ENCODE measurements around the gene RNF224. TPM values are rescaled to one million over a fixed set of nuclear protein-coding genes. Genes with fewer than 3 reads are reported as not detected.
"Not testable (repeated sequence)": the region's sequence is repeated elsewhere in the genome, so short reads cannot be mapped to it uniquely, and the experiment has no call there.

RNF224 gene
- total RNA-seq, 1 donor from 2014 or later: 0.39 TPM

GRCh38 chr9:137240841-137241489 lies 13.7 kb downstream of the RNF224 start, which contains the start of gene TUBB4B:
Gene TUBB4B (plus strand): TSS chr9:137241287. CDS start chr9:137241361, 74 bp downstream.
- TF ChIP-seq CTCF (IDR thresholded peaks at IDR 0.05; ENCODE audit: partially characterized antibody, unreplicated experiment): no peak
- Mint-ChIP-seq H3K4me1 (ENCODE audit: low read depth, unreplicated experiment) (peaks cover 16% of the 10 kb centered on the region), H3K27me3 (ENCODE audit: unreplicated experiment) (peaks cover 15% of the 10 kb centered on the region), H3K36me3 (ENCODE audit: unreplicated experiment) (no peaks in the 10 kb centered on the region), H3K9me3 (ENCODE audit: unreplicated experiment) (peaks cover 5% of the 10 kb centered on the region), H3K27ac (ENCODE audit: unreplicated experiment) (peak within 1 kb of the TSS; percentile 91), H3K4me3 (ENCODE audit: unreplicated experiment) (peak within 1 kb of the TSS; percentile 89)
- peak; percentile 95 for DNase-seq

GRCh38 chr9:137241490-137242268 lies 14.4 kb downstream of the RNF224 start:
- Mint-ChIP-seq H3K36me3 (ENCODE audit: unreplicated experiment) (no peaks in the 10 kb centered on the region), H3K4me1 (ENCODE audit: low read depth, unreplicated experiment) (peaks cover 16% of the 10 kb centered on the region), H3K27me3 (ENCODE audit: unreplicated experiment) (peaks cover 15% of the 10 kb centered on the region), H3K4me3 (ENCODE audit: unreplicated experiment) (peak overlapping the region; percentile 89), H3K9me3 (ENCODE audit: unreplicated experiment) (peaks cover 5% of the 10 kb centered on the region), H3K27ac (ENCODE audit: unreplicated experiment) (peak overlapping the region; percentile 43)
- TF ChIP-seq CTCF (IDR thresholded peaks at IDR 0.05; ENCODE audit: partially characterized antibody, unreplicated experiment): no peak
- DNase-seq: no peak

GRCh38 chr9:137242269-137243203 lies 15.2 kb downstream of the RNF224 start:
- peaks cover 5% of the 10 kb centered on the region for H3K9me3 Mint-ChIP-seq (ENCODE audit: unreplicated experiment)
- peaks cover 16% of the 10 kb centered on the region for H3K4me1 Mint-ChIP-seq (ENCODE audit: low read depth, unreplicated experiment)
- TF ChIP-seq CTCF (IDR thresholded peaks at IDR 0.05; ENCODE audit: partially characterized antibody, unreplicated experiment): no peak
- peak overlapping the region; percentile 66 for H3K27ac Mint-ChIP-seq (ENCODE audit: unreplicated experiment)
- no peaks in the 10 kb centered on the region for H3K36me3 Mint-ChIP-seq (ENCODE audit: unreplicated experiment)
- peak overlapping the region; percentile 89 for H3K4me3 Mint-ChIP-seq (ENCODE audit: unreplicated experiment)
- DNase-seq: no peak
- peaks cover 15% of the 10 kb centered on the region for H3K27me3 Mint-ChIP-seq (ENCODE audit: unreplicated experiment)

- Mint-ChIP-seq H3K4me3 (ENCODE audit: unreplicated experiment) (peak overlapping the region; percentile 64), H3K27me3 (ENCODE audit: unreplicated experiment) (peaks cover 15% of the 10 kb centered on the region), H3K4me1 (ENCODE audit: low read depth, unreplicated experiment) (peaks cover 14% of the 10 kb centered on the region)
- not testable (repeated sequence) for H3K27ac Mint-ChIP-seq (ENCODE audit: unreplicated experiment); H3K36me3 Mint-ChIP-seq (ENCODE audit: unreplicated experiment); H3K9me3 Mint-ChIP-seq (ENCODE audit: unreplicated experiment); DNase-seq
Measured at GRCh38 chr9:137243266-137243625, 15.9 kb downstream of the RNF224 start.
